Measurements from ENCODE around the gene LAMA3. TPM values are rescaled to one million over a fixed set of nuclear protein-coding genes. Genes with fewer than 3 reads are reported as not detected.

Gene LAMA3
- total and polyA plus RNA-seq, 2 experiments from 2014 or later: 3.9 to 4.9 TPM

- TF ChIP-seq, protein P1, sequence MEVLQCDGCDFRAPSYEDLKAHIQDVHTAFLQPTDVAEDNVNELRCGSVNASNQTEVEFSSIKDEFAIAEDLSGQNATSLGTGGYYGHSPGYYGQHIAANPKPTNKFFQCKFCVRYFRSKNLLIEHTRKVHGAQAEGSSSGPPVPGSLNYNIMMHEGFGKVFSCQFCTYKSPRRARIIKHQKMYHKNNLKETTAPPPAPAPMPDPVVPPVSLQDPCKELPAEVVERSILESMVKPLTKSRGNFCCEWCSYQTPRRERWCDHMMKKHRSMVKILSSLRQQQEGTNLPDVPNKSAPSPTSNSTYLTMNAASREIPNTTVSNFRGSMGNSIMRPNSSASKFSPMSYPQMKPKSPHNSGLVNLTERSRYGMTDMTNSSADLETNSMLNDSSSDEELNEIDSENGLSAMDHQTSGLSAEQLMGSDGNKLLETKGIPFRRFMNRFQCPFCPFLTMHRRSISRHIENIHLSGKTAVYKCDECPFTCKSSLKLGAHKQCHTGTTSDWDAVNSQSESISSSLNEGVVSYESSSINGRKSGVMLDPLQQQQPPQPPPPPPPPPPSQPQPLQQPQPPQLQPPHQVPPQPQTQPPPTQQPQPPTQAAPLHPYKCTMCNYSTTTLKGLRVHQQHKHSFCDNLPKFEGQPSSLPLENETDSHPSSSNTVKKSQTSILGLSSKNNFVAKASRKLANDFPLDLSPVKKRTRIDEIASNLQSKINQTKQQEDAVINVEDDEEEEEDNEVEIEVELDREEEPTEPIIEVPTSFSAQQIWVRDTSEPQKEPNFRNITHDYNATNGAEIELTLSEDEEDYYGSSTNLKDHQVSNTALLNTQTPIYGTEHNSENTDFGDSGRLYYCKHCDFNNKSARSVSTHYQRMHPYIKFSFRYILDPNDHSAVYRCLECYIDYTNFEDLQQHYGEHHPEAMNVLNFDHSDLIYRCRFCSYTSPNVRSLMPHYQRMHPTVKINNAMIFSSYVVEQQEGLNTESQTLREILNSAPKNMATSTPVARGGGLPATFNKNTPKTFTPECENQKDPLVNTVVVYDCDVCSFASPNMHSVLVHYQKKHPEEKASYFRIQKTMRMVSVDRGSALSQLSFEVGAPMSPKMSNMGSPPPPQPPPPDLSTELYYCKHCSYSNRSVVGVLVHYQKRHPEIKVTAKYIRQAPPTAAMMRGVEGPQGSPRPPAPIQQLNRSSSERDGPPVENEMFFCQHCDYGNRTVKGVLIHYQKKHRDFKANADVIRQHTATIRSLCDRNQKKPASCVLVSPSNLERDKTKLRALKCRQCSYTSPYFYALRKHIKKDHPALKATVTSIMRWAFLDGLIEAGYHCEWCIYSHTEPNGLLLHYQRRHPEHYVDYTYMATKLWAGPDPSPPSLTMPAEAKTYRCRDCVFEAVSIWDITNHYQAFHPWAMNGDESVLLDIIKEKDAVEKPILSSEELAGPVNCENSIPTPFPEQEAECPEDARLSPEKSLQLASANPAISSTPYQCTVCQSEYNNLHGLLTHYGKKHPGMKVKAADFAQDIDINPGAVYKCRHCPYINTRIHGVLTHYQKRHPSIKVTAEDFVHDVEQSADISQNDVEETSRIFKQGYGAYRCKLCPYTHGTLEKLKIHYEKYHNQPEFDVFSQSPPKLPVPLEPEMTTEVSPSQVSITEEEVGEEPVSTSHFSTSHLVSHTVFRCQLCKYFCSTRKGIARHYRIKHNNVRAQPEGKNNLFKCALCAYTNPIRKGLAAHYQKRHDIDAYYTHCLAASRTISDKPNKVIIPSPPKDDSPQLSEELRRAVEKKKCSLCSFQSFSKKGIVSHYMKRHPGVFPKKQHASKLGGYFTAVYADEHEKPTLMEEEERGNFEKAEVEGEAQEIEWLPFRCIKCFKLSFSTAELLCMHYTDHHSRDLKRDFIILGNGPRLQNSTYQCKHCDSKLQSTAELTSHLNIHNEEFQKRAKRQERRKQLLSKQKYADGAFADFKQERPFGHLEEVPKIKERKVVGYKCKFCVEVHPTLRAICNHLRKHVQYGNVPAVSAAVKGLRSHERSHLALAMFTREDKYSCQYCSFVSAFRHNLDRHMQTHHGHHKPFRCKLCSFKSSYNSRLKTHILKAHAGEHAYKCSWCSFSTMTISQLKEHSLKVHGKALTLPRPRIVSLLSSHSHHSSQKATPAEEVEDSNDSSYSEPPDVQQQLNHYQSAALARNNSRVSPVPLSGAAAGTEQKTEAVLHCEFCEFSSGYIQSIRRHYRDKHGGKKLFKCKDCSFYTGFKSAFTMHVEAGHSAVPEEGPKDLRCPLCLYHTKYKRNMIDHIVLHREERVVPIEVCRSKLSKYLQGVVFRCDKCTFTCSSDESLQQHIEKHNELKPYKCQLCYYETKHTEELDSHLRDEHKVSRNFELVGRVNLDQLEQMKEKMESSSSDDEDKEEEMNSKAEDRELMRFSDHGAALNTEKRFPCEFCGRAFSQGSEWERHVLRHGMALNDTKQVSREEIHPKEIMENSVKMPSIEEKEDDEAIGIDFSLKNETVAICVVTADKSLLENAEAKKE (CRISPR knock-in tag; IDR thresholded peaks at IDR 0.05): no peak
- TF ChIP-seq NANOG (IDR thresholded peaks at IDR 0.05; ENCODE audit: borderline replicate concordance): no peak
- TF ChIP-seq EZH2 (IDR thresholded peaks at IDR 0.05; ENCODE audit: low read depth, unreplicated experiment): no peak
- TF ChIP-seq POLR2AphosphoS5 (IDR thresholded peaks at IDR 0.05; ENCODE audit: low read depth): no peak
These were observed 129.7 kb downstream of the LAMA3 start (continued) for GRCh38 chr18:23819001-23819400.

- no peak overlapping the region for H3K4me3 ChIP-seq
- no peaks in the 10 kb centered on the region for H3K9me2 ChIP-seq (ENCODE audit: insufficient read depth)
- Mint-ChIP-seq H3K4me1 (peaks cover 29% of the 10 kb centered on the region), H3K4me3 (no peak overlapping the region), H3K27ac (no peak overlapping the region), H3K9me3 (no peaks in the 10 kb centered on the region), H3K27me3 (ENCODE audit: insufficient read depth, low read depth, poor library complexity) (no peaks in the 10 kb centered on the region), H3K36me3 (ENCODE audit: low read depth) (no peaks in the 10 kb centered on the region)
- peaks cover 30% of the 10 kb centered on the region for H3K4me1 ChIP-seq (ENCODE audit: insufficient read depth)
- ATAC-seq: peak; percentile 69
- H3K27me3 ChIP-seq (ENCODE audit: insufficient read depth): no peaks in the 10 kb centered on the region
- no peak overlapping the region for H3K4me2 ChIP-seq
- DNase-seq (ENCODE audit: low spot score): peak; percentile 43
- no peaks in the 10 kb centered on the region for H3K36me3 ChIP-seq (ENCODE audit: insufficient read depth)
- H2AFZ ChIP-seq: no peak overlapping the region; the same call in 1 of the 2 replicates
- no peaks in the 10 kb centered on the region for H3K79me2 ChIP-seq (replicated peaks; ENCODE audit: insufficient read depth)
- no peak overlapping the region for H3K27ac ChIP-seq (ENCODE audit: low read depth)
- H4K20me1 ChIP-seq (replicated peaks; ENCODE audit: insufficient read depth): no peaks in the 10 kb centered on the region
- no peaks in the 10 kb centered on the region for H3F3A ChIP-seq (replicated peaks; ENCODE audit: low read depth)
- TF ChIP-seq NANOG (IDR thresholded peaks at IDR 0.05; ENCODE audit: borderline replicate concordance) (no peak), POLR2AphosphoS5 (IDR thresholded peaks at IDR 0.05; ENCODE audit: low read depth) (no peak), CREB1 (CRISPR knock-in tag; IDR thresholded peaks at IDR 0.05; ENCODE audit: low read depth) (no peak), ETS1 (IDR thresholded peaks at IDR 0.05) (no peak), JUNB (IDR thresholded peaks at IDR 0.05; ENCODE audit: unreplicated experiment) (no peak)
- TF ChIP-seq, protein P1 (CRISPR knock-in tag; IDR thresholded peaks at IDR 0.05): no peak
These were observed 133.5 kb downstream of the LAMA3 start for GRCh38 chr18:23822590-23823385.
